ENCODE results near the gene NLGN1.

Gene NLGN1

GRCh38 chr3:173733029-173733652, 335.6 kb downstream of the NLGN1 start:
- TF ChIP-seq CTCF (IDR thresholded peaks at IDR 0.05; ENCODE audit: insufficient read depth, low read length, poor library complexity, severe bottlenecking): peak; percentile 21
- DNase-seq (ENCODE audit: extremely low read depth, insufficient read length): no peak

GRCh38 chr3:173734473-173734872, 336.9 kb downstream of the NLGN1 start:
- DNase-seq (ENCODE audit: extremely low read depth, insufficient read length): no peak
- no peak overlapping the region for H3K4me3 ChIP-seq (replicated peaks; ENCODE audit: low read depth, low read length)
- no peak for TF ChIP-seq CTCF (IDR thresholded peaks at IDR 0.05; ENCODE audit: insufficient read depth, low read length, poor library complexity, severe bottlenecking)
- H3K36me3 ChIP-seq (ENCODE audit: control insufficient read depth, insufficient read depth, low read length): no peaks in the 10 kb centered on the region
- H3K27me3 ChIP-seq (replicated peaks; ENCODE audit: control insufficient read depth, insufficient read depth, low read length): no peaks in the 10 kb centered on the region; the same call in 1 of the 2 replicates

More at GRCh38 chr3:173733029-173733652, 335.6 kb downstream of the NLGN1 start:
- H3K4me3 ChIP-seq (replicated peaks; ENCODE audit: low read depth, low read length): no peak overlapping the region
- H3K27me3 ChIP-seq (replicated peaks; ENCODE audit: control insufficient read depth, insufficient read depth, low read length): no peaks in the 10 kb centered on the region; the same call in 1 of the 2 replicates
- no peaks in the 10 kb centered on the region for H3K36me3 ChIP-seq (ENCODE audit: control insufficient read depth, insufficient read depth, low read length)

GRCh38 chr3:173734895-173735294, 337.4 kb downstream of the NLGN1 start:
- no peak for DNase-seq (ENCODE audit: extremely low read depth, insufficient read length)
- no peaks in the 10 kb centered on the region for H3K36me3 ChIP-seq (ENCODE audit: control insufficient read depth, insufficient read depth, low read length)
- no peaks in the 10 kb centered on the region; the same call in 1 of the 2 replicates for H3K27me3 ChIP-seq (replicated peaks; ENCODE audit: control insufficient read depth, insufficient read depth, low read length)
- TF ChIP-seq CTCF (IDR thresholded peaks at IDR 0.05; ENCODE audit: insufficient read depth, low read length, poor library complexity, severe bottlenecking): no peak
- H3K4me3 ChIP-seq (replicated peaks; ENCODE audit: low read depth, low read length): no peak overlapping the region

- TF ChIP-seq CTCF (IDR thresholded peaks at IDR 0.05; ENCODE audit: insufficient read depth, low read length, poor library complexity, severe bottlenecking): no peak
- H3K36me3 ChIP-seq (ENCODE audit: control insufficient read depth, insufficient read depth, low read length): no peaks in the 10 kb centered on the region
- DNase-seq (ENCODE audit: extremely low read depth, insufficient read length): no peak
- no peaks in the 10 kb centered on the region; the same call in 1 of the 2 replicates for H3K27me3 ChIP-seq (replicated peaks; ENCODE audit: control insufficient read depth, insufficient read depth, low read length)
- H3K4me3 ChIP-seq (replicated peaks; ENCODE audit: low read depth, low read length): no peak overlapping the region
These were observed 338.3 kb downstream of the NLGN1 start for GRCh38 chr3:173735841-173736240.

- no peaks in the 10 kb centered on the region for H3K36me3 ChIP-seq (ENCODE audit: control insufficient read depth, insufficient read depth, low read length)
- no peak for DNase-seq (ENCODE audit: extremely low read depth, insufficient read length)
- no peak for TF ChIP-seq CTCF (IDR thresholded peaks at IDR 0.05; ENCODE audit: insufficient read depth, low read length, poor library complexity, severe bottlenecking)
These were observed 339.7 kb downstream of the NLGN1 start for GRCh38 chr3:173737167-173737808.

More at GRCh38 chr3:173737167-173737808, 339.7 kb downstream of the NLGN1 start:
- H3K27me3 ChIP-seq (replicated peaks; ENCODE audit: control insufficient read depth, insufficient read depth, low read length): no peaks in the 10 kb centered on the region; the same call in 1 of the 2 replicates
- H3K4me3 ChIP-seq (replicated peaks; ENCODE audit: low read depth, low read length): no peak overlapping the region

Data from GM06990 (cell line).